HG03521 (cell line): Measurements from ENCODE around the gene ZNF532.
A peak's percentile ranks its signal among the peaks of the same experiment; 100 is the strongest.

ENCODE experiments used
- ATAC-seq: cut with Tn5 transposase; IDR thresholded peaks from one replicate; pipeline ENCODE4 v1.9.1; 2021; ENCODE audit warnings: mild to moderate bottlenecking, moderate library complexity; ENCODE audit not compliant: unreplicated experiment

ZNF532 gene

DNA sequence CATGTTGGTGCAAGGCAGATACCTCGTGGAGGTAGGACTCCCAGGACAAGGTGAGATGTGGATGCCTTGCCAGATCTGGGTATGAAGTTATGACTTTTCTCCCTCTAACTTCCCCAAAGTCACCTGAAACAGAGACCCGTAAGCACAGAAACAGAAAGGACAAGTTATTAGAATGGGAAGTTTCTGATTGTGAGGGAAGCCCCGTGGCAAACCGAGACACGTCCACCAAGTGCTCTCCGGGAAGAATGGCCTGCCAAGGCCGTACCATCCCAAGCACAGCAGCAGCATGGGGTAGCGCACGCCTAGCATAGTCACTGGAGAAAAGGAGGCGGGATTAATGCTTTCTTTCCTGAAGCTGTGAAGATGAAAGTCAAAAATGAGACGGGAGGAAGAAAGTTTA, 110.6 kb downstream of the ZNF532 start:
- ATAC-seq = no peak

DNA sequence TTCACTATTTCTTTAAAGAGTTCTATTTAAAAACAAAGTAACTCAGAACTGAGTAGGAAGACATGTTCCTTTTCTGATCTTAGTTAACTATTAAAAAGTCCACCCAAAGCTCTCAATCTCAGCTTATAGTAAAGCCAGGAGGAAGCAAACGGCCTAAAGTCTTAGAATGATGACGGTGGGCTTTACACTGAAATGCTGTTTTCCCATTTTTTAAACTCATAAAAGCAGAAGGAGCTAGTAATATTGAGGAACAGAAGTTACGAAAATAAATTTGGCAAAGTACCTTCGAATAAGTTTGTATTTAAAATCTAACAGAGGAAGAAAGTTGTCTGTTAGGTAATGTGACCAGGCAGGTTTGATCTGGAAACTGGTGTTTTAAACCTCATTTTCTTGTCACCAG, 111.1 kb downstream of the ZNF532 start:
- no peak for ATAC-seq

DNA sequence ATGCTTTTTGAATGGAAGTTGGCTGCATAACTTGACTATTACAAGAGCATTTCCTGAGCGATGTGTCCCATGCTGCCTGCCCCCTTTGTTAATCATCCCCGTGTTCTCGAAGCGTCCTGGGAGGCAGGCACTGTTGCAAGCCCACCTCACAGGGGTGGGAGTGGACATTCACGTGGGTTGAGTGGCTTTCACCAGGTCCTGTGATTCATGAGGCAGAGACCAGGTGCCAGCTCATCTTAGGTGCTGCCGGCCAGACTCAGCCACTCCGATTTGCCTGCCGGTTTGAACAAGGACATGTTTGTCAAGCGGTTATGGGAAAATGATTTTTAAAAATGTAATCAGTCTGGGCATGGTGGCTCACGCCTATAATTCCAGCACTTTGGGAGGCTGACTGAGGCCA, 112.5 kb downstream of the ZNF532 start:
- ATAC-seq = no peak

DNA sequence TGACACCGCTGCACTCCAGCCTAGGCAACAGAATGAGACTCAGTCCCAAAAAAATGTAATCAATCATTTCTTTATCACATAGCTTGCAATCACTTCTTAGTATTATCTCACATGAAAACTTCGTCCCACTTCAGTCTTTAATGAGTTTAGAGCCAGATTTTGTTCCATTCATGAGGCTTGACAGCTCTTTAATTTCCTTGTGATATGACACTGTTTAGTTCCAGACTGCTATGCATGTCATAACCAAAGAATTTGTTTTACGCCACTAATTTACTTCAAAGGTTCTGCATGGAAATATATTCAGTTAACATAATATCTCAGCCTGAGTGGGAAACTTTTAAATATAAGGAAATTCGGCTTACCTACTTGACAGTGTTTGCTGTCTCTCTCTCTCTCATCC, 113.1 kb downstream of the ZNF532 start:
- no peak for ATAC-seq

DNA sequence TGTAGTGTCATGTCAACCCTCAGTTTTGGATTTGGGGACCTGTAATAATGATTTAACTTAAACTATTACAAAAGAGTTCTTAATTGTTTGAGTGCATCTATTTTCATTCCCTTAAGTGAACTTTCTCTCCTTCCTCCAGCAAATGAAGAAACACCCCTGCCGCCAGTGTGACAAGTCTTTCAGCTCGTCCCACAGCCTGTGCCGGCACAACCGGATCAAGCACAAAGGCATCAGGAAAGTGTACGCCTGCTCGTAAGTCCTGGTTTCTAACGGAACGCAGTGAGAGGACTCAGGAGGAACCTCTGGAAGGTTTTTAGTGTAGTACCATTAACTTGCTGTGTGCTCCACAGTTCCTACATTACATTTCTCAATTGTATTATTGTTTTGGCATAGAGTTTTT, 114.2 kb downstream of the ZNF532 start:
- ATAC-seq = no peak

DNA sequence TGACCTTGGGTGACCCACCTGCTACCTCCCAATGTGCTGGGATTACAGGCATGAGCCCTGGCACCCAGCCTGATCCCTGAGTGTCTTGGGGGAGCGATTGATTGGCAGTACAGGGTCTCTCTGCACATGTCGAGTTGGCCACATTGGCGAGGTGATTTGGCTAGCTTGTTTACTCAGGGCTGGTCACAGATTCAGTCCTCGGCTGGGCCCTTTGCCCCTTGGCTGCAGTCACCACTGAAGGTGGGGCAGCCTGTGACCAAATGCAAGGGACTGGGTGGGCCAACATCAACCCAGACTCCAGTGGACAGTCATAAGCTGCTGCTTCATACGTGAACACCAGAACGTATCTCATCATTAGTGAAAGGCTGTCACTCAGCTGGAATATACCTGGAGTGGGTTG, 114.9 kb downstream of the ZNF532 start:
- ATAC-seq = no peak

DNA sequence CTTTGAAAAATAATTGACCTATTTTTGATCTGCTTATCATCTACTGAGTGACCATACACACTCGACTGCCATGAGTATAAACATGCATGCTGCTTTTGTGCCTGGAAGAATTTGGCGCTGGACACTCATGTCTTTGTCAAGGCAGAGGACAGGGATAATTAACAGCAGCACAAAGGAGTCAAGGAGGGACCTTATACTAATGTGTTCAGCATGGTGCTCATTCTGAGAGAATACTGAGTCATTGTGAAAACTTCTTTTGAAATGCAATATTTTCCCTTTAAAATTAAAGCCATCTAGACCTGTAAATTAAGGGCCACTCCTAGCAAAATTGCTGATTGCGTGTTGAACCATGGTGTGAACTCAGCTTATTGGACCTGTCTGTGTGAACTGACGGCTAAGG, 116.3 kb downstream of the ZNF532 start:
- no peak for ATAC-seq

DNA sequence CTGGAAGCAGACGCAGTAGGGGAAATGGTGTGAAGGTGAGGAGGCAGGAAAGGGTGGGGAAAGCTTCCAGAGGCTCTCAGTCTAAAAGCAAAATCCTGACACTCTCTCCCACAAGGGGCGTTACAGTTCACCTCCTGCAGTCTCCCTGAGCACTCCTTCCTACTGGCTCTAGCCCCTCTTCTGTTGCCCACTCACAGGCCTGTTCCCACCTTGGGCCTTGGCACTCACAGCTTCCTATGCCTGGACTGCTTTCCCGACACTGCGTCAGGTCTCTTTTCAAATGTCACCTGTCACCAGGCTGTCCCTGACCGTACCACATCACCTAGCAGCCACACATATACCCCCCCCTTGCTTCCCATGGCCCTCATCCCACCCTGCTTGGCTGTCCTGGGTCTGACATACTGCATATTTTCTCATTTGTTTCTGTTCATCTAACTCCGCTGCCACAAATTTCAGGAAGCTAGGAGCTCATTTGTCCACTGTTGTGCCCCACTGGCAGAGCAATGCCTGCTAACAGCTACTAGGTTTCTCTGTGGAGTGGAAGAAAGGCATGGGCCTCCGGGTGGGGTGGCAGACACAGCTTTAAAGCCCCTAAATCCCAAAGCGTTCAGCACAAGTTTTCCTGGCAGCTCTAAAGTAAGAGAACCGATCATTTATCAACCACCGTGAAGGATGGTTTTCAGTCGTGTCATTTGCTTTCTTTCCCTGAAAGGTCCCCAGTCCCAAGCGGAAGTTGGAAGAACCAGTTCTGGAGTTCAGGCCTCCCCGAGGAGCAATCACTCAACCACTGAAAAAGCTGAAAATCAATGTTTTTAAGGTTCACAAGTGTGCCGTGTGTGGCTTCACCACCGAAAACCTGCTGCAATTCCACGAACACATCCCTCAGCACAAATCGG, 118.8 kb downstream of the ZNF532 start:
- ATAC-seq = no peak

DNA sequence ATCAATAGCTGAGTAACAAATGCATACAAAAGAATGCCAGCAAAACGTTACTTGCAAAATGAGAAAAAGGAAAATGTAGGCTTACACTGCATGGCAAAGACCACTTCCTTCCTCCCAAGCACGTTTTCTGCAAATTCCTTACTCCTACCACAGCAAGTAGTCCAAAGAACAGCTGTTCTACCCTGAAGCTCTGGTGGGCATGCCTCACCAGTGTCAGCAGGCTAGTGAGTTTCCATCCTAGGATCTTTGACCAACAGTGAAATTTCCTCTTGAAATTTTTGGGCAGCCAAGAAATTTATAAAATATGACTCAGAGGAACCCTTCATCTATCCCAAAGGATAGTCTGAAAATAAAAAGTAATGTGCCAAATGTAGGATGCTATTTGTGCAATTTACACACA, 123.9 kb downstream of the ZNF532 start:
- no peak for ATAC-seq

DNA sequence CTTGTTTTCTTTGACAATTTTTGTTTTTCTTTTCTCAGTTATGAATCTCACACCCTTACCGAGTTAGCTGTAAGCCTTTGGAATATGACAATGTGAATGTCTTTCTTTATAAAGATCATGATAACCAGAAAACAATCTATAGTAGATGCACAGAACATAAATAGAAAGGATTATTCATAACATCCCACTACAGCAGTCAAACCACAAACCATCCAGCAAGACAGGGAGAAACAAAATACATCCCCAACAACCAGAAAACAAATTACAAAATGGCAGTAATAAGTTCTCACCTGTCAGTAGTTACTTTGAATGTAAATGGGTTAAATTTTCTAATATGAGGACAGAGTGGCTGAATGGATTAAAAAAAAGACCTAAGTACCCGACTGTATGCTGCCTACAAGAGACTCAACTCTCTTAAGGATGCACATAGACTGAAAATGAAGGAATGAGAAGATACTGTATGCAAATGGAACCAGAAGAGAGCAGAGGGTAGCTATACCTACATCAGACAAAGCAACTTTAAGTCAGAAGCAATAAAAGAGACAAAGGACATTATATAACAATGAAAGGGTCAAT, 124.6 kb downstream of the ZNF532 start:
- no peak for ATAC-seq

DNA sequence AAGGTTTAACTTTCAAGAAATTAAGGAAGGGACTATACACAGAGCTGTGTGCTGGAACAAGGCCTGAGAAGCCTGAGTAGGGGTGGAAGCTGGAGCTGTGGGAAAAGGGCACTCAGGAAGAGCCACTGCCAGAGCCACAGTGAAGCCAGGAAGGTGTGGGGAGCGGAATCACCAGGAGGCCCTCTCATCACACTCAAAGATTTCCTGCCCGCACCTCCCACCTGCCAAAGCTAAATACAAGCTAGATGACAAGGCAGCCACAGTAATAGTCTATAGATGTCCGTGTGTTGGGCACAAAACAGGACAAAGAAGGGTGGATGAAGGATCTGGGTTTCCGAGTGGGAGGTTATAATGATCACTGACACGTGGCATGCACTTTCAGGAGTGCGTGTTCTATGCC, 126.0 kb downstream of the ZNF532 start:
- ATAC-seq = no peak

DNA sequence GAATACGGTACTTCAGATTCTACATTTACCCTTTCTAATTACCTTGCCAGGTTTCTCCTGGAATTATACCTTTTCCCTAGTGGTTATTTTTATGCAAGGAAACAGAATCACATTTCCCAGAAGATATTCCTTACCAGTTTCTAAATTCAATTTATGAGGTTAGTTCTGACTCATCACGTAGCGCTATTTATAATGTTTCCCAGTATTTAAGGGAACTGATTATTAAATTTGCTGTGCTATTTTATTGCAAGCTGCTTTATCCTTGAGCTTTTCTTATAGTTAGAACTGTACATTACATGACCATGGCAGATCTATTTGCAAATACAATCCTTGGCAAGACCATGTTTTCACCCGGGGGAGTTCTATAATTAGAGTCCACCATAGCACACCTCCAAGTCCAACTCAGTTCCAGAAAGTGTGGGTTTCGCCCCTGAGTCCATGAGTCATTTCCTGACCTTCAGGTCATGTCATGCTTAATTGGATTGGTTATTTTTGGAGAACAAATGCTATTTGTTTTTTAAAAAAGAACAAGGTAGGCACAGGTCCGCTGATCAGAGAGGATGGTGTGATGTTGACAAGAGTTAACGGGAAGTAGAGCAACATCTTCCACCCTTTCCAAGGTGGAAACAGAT, 126.6 kb downstream of the ZNF532 start:
- ATAC-seq = peak; percentile 69

DNA sequence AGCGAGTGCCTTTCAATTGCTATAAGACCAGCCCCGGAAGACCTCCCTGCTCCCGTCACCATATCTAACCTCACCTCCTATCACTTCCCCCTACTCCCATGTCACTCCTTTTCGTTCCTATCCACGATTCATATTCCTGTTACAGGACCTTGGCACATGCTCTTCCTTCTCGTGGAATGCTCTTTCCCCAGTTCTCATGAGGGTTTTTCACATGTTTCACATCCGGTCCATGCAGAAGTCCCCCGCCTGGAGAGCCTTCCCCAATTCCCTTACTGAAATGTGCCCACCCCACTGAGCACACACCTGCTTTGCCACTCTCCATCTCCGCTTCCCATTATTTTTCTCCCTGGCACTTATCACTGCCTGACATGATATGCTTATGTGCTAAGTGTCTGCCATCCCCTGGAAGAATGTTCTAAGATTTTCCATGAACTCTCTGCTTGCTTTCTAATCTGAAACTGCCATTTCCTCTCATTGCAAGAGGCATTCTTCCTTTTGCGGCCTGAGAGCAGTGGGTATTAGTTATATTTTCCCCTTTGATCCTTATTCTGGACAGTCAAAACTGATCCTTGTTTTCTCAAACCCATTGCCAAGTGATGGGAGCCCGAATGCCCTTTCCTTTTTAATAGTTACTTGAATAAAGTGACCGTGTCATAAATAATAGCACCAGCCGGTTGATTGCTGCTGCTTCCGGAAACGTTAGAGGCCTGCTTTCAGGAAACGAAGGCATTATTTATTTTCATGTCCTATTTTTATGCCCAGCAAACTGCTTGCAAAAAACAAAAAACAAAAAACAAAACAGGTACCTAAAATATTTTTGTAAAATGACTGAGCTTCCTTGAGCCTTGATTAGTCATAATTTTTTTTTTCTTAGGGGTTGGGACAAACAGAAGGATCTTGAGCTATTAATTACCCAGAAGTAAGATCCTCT, 127.9 kb downstream of the ZNF532 start:
- ATAC-seq = no peak

DNA sequence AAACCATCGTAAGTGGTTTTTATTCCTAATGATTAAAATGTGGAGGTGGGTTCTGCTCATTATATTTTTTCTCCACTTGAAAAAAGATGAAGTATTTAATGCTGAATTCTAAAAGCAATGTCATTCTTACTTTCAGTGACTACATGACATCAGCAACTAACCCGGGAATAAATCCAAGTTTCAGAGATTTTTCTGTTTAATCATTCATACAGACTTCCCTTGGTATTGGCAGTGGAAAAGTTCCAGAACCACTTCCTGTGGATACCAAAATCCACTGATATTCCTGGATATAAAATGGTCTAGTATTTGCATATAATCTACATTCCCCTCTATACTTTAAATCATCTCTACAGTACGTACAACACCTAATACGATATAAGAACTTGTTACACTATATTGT, 128.6 kb downstream of the ZNF532 start:
- no peak for ATAC-seq

DNA sequence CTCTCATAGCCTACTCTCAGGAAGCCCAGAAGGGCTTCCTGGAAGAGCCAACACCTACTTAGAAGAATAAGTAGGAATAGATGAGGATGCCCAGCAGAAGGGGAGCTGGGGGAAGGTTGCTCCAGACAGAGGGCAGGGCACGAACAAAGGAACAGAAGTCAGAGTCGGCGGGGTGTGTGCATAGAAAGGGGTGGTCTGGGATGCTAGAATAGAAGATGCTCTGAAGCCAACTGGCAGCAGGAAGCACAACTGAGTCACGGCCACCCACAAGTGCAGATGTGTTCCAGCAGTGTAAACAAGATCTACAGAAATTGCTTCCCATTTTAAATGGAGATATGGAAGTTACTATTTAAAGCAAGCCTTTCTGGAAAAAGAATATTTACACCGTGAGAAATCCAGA, 131.0 kb downstream of the ZNF532 start:
- no peak for ATAC-seq

DNA sequence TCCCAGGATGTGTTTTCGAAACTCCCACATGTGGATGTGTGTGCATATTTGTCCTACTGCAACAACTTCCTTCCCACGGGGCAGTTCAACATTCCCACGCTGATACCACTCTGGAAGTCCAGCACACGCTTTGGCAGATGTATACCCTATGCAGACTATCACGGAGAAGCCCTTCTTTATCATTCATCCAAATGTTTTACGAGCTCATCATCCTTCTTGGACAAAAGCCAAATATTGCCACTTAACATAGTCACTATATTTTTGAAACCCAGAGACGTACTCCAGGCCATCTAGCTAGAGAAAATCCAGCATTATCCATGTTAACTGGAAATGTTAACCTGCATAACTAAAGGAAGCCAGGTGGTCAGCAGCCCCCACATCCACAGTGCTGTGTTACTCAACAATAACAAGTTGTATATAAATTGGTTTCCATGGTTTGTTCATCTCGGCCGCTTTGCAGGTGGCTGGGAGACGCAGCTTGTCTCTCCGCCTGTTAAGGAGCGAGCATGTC, 131.5 kb downstream of the ZNF532 start:
- ATAC-seq = no peak

DNA sequence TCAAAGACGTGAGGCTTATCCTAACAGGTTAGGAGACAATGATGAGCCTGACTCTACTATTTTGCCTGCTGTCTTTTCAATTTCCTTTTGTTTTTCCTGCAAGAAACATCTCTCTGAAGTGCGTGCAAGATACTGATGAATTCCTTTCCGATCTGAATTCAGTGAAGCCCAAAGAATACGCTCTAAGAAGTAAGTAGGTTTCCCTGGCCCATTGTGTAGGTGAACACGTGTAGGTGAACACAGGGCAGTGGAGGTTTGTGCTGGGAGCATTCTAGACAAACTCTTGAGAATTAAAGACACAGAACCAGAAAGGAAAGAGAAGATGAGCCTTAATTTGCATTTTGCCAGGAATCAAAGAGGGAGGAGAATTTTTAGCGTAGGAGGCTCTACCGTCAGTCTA, 132.0 kb downstream of the ZNF532 start:
- no peak for ATAC-seq

DNA sequence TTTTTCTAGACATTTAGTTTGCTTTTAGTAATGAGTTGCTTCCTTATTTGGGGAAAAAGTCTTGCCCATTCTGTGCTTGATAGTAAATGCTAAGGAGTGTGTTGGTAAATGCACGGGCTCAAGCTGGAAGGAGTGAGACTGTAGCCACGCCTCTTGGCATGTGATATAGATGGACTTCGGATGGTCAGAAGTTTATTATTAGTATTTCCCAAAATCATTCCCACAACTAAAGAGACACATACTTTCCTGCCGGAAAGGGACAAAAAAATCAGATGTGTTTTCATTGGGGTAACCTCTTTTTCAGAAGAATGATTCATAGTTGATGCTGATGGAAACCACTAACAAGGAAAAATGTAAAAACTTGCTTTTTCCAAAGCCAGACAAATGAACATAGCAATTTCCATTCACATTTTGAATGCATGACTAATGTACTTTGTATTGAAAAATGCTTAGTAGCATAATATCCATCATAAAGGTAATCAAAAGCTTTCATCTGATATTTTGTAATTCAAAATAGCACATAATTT, 133.2 kb downstream of the ZNF532 start:
- ATAC-seq = no peak

DNA sequence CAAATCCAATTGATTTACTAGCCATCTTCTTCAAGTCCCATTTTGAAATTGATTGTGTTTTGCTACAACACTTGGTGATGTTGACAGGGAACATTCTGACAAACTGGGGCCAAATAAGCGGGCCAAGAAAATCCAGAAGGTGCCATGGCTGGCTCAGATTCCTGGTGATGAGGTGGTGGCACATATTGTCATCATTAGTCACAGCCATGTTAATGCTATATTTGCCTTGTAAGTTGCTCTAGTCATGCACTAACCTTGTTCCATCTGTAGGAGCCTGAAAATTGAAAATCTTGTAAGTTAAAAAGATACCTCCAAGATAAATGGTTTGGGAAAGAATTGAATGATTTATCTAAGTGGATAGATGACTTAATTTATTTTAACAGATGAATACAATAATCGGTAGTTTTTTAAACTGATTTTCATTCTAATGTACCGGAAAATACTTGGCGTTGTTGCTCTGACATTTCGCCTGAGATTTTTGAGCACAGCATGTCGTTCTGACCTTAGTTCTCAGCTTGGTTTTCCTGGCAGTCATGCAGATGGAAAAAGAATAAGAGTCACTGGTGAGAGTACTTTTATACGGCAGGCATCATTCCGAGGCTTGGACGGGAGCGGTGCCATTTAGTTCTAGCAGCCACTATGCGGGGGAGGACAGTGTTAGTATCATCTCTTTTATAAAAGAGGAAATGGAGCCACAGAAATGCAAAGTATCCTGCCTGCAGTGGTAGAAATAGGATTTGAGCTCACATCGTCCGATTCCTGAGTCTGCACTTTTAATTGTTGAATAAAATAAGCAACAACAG, 133.9 kb downstream of the ZNF532 start:
- ATAC-seq = no peak

DNA sequence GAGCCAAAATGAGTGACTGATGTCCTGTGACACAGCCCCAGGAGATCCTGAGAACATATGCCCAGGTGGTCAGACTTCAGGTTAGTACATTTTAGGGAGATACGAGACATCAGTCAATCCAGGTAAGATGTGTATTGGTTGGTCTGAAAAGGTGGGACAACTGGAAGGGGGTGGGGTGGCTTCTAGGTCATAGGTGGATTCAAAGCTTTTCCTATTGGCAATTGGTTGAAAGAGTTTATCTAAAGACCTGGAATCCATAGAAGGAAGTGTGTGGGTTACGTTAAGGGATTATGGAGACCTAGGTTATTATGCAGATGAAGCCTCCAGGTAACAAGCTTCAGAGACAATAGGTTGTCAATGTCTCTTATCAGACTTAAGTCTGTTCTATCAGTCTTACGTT, 136.5 kb downstream of the ZNF532 start:
- no peak for ATAC-seq
